HG03039 (cell line): ENCODE results near the gene SEMA4C.
A peak's percentile ranks its signal among the peaks of the same experiment; 100 is the strongest.

Experiments used
- ATAC-seq: cut with Tn5 transposase; IDR thresholded peaks from one replicate; pipeline ENCODE4 v1.9.1; 2021; ENCODE audit warnings: mild to moderate bottlenecking, moderate library complexity; ENCODE audit not compliant: unreplicated experiment

SEMA4C gene

DNA sequence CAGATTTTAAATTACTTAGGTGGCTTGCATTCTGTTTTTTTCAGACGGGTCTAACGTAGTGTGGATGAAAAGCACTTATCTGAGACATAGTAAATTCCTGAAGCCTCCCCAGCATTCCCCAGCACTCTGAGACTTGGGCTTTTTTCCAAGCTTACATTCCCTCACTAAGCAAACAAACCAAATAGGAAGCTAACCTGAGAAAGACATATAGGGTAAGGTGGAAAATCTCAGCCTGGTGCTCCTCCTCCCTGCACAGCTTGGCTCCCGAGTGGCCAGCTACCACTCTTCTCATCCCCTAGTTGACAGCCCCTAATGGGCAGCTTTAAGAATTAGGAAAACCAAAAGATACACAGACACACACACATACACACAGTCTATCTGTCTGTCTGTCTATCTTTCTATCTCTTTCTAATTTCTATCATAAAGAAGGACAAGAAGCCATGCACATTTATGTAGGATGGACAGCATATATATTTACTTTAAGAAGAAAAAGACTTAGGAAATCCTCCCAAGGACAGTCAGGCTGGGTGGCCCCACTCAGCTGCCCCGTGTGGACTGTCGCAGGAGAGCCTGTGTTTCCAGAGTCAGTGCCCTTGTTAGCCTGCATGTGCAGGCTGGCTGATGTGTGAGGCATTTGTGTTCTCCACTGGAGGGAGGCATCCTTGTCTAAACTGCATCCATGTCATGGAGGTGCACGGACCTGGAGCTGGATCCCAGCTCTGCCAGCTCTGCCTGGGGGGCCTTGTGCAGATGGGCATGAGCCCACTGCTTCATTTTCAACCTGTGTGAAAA, 45.6 kb downstream of the SEMA4C start:
- ATAC-seq = no peak

GRCh38 chr2:96823198-96823597, 46.7 kb downstream of the SEMA4C start:
- no peak for ATAC-seq

GRCh38 chr2:96822786-96823185, 47.1 kb downstream of the SEMA4C start:
- ATAC-seq = no peak

DNA sequence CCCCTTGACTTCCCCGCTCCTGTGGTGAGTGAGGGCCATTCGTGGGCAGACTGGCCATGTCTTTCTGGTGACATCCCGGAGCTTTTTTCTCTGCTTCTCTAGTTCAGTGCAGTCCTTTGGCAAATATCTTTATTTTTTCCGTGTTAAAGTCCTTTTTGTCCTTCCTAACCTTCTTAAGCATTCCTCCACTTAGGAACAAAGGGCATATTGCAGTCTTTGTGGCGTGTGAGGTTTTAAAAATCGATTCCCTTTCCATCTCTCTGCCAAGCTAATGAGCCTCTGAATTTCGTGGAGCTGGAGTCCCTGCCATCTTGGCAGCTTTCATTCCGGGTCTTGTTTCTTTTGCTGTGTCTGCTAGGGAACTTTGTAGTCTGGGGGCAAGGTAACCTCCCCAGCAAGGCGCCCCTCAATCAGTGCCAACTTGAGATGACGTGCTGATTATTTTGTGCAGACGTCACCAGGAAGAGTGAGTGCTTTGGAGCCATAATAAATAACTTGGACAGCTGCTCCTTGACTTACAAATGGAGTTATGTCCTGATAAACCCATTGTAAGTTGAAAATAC, 48.7 kb downstream of the SEMA4C start:
- no peak for ATAC-seq

DNA sequence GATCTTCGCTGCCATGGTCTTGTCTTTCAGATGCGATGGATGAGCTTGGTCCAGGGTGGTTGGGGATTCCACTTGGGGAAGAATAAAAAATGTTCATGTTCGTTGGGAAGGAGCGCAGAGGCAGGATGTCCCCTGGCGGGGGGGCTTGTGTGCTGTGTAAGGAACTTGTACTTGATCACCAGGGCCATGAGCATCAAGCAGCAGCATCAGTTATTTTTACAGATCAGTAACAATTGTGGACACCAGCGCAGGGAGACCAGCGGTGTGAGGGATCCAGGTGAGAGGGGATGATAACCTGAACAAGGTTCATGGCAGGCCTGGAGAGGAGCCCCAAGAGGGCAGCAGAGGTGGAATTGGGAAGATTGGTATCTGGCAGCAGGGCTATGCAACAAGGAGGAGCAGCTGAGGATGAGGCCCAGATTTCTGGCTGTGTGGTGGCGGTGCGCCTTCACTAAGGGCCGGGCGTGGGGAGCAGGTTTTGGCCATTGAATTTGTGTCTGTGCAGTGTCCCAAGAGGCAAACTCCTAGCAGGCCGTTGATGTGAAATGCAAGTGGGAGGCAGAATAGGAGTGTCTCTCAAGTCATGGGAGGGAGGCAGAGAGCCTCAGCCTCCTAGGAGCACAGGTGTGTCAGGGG, 49.9 kb downstream of the SEMA4C start:
- no peak for ATAC-seq

DNA sequence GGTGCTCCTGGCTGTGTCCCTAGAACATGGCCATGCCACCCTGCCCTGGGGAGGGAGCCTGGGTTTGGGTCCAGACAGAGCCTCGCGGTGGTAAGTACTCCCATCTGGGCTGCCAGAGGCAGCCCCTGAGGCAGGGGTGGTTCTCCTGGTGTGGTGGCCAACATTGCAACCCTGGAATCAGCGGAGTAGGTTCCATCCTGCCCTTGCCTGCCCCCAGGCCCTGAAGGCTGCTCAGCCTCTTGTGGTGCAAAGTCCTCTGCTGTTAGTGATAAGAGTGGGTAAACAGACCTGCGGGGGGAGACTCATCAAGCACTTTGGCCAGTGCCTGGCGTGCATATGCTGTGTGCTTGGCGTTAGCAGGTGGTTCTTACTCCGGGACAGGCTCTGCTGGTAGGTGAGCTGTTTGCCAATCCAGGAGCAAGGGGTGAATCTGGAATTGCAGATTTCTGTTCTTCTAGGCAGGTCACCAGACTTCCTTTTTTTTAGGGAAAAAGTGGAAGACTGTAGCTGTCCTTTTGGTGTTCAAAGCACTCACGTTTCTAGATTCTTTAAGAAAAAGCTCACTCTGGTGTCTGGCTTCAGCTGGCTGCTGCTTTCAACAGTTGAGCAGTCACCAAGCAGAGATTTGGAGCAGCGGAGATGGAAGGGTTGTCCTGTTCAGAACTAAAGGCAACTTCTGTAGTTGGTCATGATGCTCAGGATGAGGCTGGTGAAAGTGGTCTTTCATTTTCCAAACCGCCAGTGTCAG, 50.6 kb downstream of the SEMA4C start:
- ATAC-seq = no peak

GRCh38 chr2:96817882-96818281, 52.0 kb downstream of the SEMA4C start:
- ATAC-seq = no peak

- no peak for ATAC-seq
These were observed 52.8 kb downstream of the SEMA4C start for GRCh38 chr2:96816836-96817702.

GRCh38 chr2:96816127-96816835, 53.6 kb downstream of the SEMA4C start, which contains the start of gene CNNM3:
Gene CNNM3 (plus strand): TSS chr2:96816268. CDS start chr2:96816278, 10 bp downstream.
- ATAC-seq = peak; percentile 88

GRCh38 chr2:96815326-96816126, 54.4 kb downstream of the SEMA4C start:
- ATAC-seq = no peak

DNA sequence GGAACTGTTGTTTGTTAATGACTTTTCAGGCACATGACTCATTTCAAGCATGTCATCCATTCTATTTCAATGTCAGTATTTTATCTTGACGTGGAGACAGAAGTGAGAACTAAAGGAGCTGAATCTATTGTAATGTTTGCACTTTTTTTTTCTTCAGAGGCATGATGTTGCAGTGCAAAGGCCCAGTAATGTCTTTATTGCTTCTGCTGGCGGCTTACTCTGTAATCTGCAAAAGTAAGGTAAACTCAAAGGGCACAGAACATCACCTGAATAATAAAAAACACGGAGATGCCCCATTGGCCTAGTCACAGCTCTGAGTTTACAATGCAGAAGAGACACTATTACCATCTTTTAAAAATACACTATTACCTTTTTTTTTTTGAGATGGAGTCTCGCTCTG, 56.2 kb downstream of the SEMA4C start:
- ATAC-seq = no peak

- ATAC-seq = no peak
These were observed 58.0 kb downstream of the SEMA4C start for GRCh38 chr2:96811917-96812316.

DNA sequence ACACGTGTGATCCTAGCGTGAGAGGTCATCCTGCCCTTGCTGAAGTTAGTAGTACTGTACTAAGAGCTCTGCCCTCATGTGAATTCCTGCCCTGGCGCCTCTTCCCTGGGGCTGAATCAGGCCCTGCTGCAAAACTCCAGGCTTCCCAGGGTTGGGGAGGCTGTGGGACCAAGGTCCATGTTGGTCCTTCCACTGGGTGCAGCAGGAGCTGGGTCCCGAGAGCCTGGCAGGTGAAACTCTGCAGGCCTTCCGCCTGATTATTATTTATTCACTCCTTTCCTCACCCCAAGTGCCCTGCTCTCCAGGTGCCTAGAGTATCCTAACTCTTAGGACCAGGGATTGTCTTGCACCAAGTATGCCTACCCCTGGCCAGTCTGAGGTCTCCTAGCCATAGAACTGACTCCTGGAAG, 59.1 kb downstream of the SEMA4C start:
- ATAC-seq = no peak

GRCh38 chr2:96809951-96810782, 59.7 kb downstream of the SEMA4C start:
- no peak for ATAC-seq
